Left cardiac atrium (tissue), 4 donors: Measurements from ENCODE around the gene TINCR. TPM values are rescaled to one million over a fixed set of nuclear protein-coding genes. Genes with fewer than 3 reads are reported as not detected.
A peak's percentile ranks its signal among the peaks of the same experiment; 100 is the strongest.
"Not testable (repeated sequence)": the region's sequence is repeated elsewhere in the genome, so short reads cannot be mapped to it uniquely, and the experiment has no call there.

ENCODE experiments used
- ATAC-seq, 2 donors: fragments of 200-7000 bp; cut with Tn5 transposase; one replicate each; pipeline ENCODE4 v1.9.1; 2020; ENCODE audit warnings: mild to moderate bottlenecking in 2 of 2, moderate library complexity in 2 of 2
- DNase-seq: peaks from one replicate; pipeline ENCODE4 v3.0.0-alpha.2; 2020
- intact Hi-C, 2 donors: fragments of 100-400 bp; cut with DNase I; formaldehyde crosslinking; loops; one replicate each; pipeline versions ENCODE4 v1.14.1 to v1.15.1; 2022 to 2023
- total RNA-seq, 2 donors: library from RNA; stranded (reverse); fragmentation: NEBNext Ultra II Directional; extraction: Animal tissue kit (Norgen Biotek cat#: 25700); gene quantifications; one replicate each; pipeline ENCODE4 v1.2.1, GENCODE V29; 2021
- donor health status: DM: no; HTN: yes; CAD: no.
- donor health status: DM: no; HTN: yes; CAD: no; lungs with severe emphysema.
- donor health status: DM: yes; HTN: yes; CAD: no.
- donor health status: Dilated cardiomyopathy.

The TINCR gene
- total RNA-seq, 2 donors from 2014 or later, result 0.15 to 0.37 TPM

DNA sequence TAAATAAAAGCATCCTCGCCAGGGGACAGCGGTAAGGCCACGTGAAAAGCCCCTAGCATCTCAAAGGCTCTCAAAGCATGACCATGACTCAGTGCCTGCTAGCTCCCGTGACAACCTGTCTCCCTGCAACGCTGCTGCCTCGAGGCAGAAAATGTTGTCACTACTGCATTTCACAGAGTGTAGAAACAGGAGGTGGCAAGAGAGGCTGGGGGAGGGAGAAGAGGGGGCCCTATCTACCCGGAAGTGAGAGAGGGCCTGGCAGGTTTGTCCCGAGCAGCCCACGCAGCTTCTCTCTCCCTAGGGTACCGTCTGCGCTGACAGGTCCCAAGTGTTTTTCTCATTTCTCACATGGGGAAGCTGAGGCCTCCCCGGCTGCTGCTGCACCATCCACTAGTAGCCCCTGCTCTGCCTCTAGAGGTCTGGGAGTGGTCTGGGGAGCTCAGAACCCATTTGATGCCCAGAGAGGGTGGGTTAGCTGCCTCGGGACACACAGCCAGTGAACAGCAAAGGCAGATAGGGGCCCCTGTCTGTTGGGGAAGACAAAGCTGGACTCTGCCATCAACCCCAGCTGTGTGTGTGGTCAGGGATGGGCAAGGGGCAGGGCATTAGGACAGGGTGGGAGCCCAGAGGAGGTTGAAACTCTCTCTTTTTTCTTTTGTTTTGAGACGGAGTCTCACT lies 3.7 kb downstream of the TINCR start:
- DNase-seq (no peak), ATAC-seq (no peak)
- intact Hi-C loops, result no loop called here

DNA sequence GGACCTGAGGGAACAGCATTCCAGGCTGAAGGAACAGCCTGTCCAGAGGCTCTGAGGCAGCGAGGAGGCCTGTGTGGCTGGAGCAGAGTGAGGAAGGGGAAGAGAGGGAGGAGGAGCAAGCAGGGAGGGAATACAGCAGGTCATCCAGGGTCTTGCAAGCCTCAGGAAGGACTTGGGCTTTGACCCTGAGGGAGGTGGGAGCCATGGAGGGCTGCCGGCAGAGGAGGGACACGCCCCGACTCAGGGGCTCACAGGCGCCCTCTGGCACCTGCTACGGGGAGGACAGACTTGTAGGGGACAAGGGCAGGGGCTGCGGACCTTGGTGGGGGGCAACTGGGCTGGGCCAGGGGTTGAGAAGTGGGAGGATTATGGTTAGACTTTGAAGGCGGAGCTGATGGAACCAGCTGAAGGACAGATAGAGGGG lies 4.7 kb downstream of the TINCR start:
- ATAC-seq, result no peak
- intact Hi-C loops, result no loop called here

DNA sequence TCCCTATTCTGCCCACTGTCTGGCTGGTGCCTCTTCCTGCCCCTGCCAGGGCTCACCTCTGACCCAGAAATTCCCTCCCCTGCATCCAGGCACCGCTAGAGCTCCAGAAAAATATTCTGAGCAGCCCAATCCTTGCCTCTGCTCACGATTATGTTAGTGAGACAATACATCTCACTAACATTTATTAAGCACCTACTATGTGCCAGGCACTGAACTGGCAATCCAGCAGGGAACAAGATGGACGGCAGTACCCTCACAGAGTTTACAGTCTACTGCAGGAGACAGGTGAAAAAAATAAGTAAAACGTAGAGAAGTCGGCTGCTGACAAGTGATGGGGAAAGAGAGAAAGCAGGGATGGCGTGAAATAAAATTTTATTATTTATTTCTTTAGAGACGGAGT lies 5.5 kb downstream of the TINCR start:
- ATAC-seq, result no peak
- DNase-seq, result no peak
- intact Hi-C loops, result no loop called here

More for the DNA sequence above, 4.7 kb downstream of the TINCR start:
- DNase-seq, result no peak

DNA sequence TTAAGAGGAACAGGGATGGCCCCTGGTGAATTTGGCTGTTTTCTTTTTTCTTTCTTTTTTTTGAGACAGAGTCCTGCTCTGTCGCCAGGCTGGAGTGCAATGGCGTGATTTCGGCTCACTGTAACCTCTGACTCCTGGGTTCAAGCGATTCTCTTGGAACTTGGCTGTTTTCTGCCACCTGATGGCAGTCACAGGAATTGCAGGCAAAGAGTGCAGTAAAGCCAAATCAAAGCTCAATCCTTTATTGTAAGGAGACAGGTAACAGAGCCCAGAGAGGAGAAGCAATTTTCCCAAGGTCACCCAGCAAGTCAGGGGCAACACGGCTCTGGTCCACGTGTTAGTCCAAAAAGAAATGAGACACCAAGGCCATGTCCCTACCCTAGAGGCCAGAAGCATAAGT lies 6.2 kb downstream of the TINCR start:
- DNase-seq (no peak), ATAC-seq (no peak)
- intact Hi-C loops, result no loop called here

DNA sequence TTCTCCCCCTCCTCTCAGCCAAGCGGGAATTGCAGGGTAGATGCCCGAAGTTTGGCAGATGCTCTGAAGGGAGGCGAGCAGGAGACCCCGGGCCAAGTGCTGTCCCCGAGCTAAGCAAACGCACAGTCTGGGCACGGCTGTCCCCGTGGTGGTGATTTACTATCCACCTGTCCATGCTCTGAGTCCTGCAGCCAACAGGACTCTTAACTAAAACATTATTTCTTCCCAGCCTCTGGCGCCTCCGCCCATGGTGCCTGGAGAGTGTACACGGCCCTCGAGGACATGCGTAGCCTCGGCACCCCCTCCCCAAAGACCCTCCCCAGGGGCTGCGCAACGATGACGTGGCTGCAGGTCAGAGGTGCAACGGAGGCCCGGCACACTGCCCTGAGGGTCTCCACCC lies 7.6 kb downstream of the TINCR start:
- ATAC-seq (no peak), DNase-seq (no peak)

DNA sequence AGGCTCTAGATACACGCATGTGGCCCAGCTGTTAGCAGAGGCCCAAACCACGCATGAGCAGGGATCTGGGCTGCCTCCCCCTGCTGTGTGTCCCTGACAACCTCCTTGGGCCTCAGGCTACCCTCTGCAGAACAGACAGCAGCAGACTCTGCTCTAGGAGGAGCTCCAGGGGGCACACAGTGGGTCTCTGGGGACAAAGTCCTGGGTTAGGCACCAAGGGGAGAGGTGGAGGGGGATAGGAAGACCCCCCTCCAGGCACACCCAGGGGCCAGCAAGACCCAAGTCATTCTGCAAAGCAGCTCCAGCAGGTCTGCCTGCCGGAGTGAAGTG lies 8.0 kb downstream of the TINCR start:
- ATAC-seq (no peak), DNase-seq (no peak)
- intact Hi-C loops, result no loop called here

More for the DNA sequence above, 7.6 kb downstream of the TINCR start:
- intact Hi-C loops, result no loop called here

DNA sequence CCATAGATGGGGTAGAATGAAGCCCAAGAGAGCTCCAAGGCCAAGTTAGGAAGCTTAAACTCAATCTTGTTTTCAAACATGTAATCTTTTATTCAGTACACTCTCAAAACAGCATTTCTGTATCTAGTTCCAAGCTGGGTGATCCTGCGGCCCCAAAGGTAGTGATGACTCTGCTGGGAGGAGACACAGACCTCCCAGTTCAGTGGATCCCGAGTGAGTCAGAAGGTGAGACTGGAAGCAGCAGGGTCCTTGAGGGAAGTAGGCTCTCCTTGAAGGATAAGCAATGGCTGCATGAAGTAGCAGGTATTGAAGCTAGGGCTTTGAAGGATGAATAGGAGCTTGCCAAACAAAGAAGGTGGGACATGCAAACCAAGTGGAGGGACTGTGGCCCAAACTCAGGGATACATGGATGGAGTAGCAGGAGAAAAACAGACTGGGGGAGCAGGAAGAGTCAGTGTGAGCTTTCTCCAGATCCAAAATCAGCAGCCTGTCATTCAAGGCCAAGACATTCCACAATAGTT lies 9.6 kb downstream of the TINCR start:
- no peak for DNase-seq
- ATAC-seq, result no peak
- intact Hi-C loops, result no loop called here

DNA sequence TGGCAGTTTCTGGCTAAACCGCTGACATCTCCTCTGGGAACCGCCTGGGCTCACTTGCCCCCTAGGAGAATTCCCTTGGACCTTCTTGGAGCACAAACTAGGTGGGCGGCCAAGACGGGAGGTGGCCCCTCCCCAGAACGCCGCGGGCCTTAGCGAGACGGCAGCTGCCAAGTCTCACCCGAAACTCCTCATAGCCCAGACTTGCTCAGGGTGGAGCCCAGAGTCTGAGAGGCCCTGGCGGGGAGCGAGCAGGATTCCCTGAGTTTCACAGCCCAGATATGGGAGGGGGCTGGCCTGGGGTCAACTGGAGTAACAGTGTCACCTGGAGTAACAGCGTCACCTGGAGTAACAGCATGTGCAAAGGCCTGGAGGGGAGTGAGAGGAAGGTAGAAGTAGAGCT lies 10.1 kb downstream of the TINCR start:
- intact Hi-C loops, result no loop called here
- DNase-seq (no peak), ATAC-seq (no peak)

DNA sequence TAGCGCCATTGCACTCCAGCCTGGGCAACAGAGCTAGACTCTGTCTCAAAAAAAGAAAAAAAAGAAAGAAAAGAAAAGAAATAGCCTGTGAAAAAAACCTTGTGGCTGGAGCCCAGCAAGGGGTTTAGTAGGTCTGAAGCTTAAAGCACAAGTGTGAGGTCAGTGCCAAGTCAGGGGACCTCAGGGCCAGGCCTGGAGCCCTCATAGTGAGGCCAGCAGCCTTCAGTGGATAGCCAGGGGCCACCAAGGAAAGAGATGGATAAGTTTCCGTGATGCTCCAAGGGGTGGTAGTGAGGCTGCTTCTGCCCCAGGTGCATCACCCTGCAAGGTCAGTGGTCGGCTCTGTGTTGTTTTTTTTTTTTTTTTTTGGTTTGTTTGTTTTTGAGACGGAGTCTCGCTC lies 12.9 kb downstream of the TINCR start:
- DNase-seq (no peak), ATAC-seq (no peak)
- intact Hi-C loops, result no loop called here

DNA sequence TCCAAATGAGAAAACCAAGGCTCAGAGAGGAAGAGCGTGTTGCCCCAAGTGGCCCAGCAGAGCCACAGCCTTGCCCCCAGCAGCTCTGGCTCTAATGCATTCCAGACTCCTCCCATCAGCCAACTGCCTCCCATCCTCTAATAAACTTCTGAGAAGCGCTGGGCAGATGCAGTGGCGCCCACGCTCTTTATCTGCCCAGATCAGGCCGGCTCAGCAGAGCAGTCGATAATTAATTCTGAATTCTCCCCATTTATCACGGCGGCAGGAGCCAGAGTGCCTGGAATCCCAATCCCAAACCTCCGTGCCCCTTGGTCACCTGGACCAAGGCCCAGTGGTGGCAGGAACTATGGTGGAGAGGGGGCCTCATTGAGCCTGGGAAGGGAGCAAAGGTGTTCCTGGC lies 13.9 kb downstream of the TINCR start:
- ATAC-seq (no peak), DNase-seq (no peak)
- intact Hi-C loops, result no loop called here

DNA sequence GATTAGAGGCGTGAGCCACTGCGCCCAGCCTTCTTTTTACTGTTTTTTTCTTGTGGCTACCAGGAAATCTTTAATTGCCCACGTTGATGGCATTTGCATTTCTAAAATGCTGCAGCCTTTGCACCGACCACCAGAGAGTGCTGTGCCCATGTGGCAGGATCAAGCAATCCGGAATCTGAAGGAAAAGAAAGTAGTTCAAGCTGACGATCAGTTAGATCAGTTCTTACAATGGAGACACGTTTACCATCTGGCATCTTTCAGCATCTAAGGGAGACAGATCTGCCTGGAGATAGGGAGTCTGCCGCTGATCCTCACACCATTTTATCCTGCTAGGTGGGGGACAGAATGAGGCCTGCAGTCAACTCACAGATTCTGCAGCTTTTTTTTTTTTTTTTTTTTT lies 19.9 kb downstream of the TINCR start:
- DNase-seq (no peak), ATAC-seq (no peak)
- intact Hi-C loops, result no loop called here

DNA sequence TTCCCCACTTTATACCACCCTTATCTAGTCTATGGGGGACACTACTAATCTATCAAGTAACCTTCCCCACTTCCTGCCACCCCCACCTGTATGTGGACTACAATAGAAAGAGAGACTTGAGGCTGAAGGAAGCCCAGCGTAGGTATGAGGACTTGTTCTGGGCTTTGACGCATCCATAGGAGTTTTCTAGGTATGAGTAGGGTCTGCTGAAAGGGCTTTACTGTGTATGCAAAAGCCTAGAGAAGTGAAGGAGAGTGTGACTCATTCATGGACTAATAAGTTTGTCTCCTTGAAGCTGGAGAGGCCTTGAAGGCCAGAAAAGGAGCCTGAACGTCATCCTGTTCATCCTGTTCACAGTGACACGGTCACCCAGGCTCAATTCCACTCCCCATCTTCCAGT lies 21.8 kb downstream of the TINCR start:
- DNase-seq, result no peak
- ATAC-seq, result no peak
- intact Hi-C loops, result no loop called here

DNA sequence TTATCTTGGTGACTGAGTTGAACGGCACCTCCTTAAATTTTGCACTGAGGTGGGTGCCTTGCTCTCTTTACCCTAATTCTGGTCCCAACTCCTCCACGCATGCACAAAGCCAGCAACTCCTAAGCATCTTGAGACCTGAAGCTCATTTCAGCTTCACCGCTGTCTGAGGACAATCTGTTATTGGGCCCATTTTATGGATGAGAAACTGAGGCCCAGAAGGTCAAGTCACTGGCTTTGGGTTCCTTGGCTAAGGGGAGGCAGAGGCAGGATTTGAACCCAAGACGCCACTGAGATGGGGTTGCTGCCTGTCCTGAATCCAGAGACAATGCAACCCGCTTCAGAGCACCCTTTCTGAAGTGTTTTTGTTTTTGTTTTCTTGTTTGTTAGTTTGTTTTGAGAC lies 22.7 kb downstream of the TINCR start:
- intact Hi-C loops, result no loop called here
- DNase-seq, result no peak
- no peak for ATAC-seq

DNA sequence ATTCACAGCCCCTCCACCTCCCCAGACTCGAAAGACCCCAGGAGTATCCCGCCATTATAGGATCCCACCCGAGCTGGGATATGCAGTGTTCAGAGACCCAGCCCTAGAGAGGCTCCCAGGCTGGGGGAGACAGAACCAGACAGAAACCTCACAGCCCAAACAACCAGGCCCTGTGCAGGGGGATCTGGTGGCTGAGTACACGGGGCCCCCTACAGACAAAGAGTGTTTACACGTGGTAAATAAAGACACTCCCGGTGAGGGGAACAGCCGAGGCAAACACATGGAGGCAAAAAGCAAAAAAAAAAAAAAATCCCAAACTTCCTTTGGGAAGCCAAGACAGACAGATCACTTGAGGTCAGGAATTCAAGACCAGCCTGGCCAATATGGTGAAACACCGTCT lies 25.1 kb downstream of the TINCR start:
- intact Hi-C loops, result no loop called here
- DNase-seq, result no peak

DNA sequence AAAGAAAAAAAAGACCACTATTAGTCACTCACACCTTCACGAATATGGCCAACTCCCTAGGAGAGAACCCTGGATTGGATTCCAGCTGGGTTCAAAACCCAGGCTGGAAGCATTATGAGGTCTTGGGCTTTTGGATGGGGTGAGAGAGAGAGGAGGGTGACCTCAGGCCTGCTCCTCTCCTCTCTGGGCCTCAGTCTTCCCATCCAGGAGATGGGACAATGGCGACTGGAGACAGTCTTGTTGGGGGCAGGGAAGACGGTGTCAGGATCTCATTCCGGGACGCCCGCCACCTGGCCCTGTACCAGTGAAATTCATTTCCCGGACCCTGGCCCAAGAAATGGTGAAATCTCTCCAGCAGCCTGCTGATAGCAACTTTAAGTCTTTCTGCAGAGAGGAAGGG lies 26.3 kb downstream of the TINCR start:
- ATAC-seq (no peak), DNase-seq (no peak)
- intact Hi-C loops, result no loop called here

More for the DNA sequence above, 25.1 kb downstream of the TINCR start:
- ATAC-seq, result no peak

DNA sequence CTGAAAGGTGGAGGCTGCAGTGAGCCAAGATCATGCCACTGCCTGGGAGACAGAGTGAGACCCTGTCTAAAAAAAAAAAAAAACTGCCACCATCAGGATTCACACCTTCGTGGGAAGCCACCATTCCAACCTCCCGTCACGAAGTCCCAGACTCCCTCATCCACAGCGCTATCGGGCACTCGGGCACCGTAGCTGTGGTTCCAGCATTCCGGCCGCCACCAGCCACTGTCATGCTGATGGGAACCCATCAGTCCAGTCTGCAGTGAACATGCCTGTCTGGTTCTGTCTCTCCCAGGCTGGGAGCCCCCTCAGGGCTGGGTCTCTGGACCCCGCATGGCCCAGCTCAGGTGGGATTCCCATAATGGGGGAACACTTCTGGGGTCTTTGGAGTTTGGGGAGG lies 27.5 kb downstream of the TINCR start:
- DNase-seq (no peak), ATAC-seq (no peak)
- intact Hi-C loops, result no loop called here

DNA sequence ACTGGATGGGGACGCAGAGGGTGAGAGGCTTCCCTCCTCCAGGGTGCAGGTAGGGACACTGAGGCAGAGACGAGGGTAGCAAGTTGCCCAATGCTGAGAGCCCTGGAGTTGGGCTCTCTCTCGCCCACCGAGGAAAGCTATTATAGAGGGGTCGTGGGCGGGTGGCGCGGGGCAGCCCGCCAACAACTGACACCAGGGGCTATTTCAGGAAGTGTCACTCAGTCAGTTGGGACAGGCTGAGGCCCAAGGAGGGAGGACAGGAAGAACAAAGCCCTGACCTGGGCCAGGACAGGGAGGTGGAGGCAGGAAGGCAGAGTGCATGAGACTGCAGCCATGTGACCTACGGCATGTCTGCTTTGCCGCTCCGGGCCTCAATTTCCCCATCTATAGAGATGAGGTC lies 29.9 kb downstream of the TINCR start:
- intact Hi-C loops, result no loop called here
- peak; percentile 24 to 54 for ATAC-seq
- no peak for DNase-seq

DNA sequence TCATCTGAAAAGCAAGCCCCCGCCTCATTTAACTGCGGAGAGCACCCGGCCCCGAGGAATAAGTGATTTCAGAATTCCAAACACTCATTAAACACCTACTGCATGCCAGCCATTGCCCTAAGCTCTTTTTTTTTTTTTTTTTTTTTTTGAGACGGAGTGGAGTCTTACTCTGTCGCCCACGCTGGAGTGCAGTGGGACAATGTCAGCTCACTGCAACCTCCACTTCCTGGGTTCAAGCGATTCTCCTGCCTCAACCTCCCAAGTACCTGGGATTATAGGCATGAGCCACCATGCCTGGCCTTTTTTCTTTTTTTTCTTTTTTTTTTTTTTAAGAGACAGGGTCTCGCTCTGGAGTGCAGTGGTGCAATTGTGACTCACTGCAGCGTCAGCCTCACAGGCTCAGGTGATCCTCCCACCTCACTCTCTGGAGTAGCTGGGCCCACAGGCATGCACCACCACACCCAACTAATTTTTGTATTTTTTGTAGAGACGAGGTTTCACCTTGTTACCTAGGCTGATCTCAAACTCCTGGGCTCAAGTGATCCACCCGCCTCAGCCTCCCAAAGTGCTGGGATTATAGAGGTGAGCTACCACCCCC lies 30.7 kb downstream of the TINCR start:
- intact Hi-C loops, DNase-seq: not testable (repeated sequence)
- peak in 1 of 2 donors; percentile 62 for ATAC-seq

DNA sequence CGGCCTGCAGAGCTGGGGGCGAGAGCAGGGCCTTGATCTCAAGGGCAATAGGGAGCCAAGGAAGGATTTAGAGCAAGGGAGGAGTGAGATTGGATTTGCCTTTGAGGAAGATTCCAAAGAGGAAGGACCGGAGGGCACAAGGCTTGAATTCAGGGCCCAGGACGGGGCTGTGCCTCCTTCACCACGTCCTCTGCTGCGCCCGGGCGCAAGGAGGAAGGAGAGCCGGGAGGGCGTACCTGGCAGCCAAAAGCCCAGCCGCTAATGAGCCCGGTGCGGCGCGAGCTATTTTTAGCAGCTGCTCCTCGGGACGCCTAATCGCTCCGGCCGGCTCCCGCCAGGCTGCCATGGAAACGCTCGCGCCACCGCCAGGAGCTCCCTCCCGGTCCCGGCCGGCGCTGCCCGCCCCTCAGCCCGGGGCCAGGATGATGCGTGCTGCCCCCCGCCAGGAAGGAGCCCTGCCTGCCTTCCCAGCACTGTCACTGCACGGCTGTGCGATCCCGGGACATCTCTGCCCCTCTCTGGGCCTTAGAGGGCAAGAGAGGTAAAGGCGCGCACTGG lies 31.3 kb downstream of the TINCR start:
- DNase-seq (peak; percentile 78), ATAC-seq (peak; percentile 86)
- intact Hi-C loops, result no loop called here

DNA sequence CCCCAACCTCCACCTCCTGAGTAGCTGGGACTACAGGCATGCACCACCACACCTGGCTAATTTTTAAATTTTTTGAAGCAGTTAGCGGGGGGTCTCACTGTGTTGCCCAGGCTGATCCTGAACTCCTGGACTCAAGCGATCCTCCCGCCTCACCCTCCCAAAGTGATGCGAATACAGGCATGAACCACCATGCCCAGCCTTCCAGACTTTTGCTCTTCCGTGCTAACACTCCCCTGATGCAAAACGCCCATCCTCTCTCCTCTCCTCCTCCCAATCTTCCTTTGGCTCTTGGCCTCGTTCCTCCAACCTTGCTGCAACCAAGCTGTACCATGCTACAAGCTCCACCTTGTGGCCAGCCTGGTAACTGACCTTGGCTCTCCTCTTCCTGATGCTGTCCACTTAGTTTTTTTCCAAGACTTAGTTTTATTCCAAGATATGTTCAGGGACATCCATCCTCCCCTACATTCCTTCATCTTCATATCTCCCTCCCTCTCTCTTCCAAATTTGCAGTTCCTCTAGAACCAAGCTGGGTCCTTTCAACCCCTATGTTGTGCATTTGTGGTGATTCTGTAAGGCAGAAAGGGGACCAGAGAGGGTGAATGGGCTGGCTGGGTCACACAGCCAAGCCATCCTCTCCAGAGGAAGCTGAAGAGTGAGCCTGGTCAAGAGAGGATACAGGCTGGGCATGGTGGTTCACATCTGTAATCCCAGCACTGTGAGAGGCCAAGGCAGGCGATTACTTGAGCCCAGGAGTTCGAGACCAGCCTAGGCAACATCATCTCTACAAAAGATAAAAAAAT lies 32.8 kb downstream of the TINCR start:
- intact Hi-C loops, result no loop called here
- ATAC-seq, result no peak

More for the DNA sequence above, 32.8 kb downstream of the TINCR start:
- no peak for DNase-seq
